NCI-H2196 (cell line): ENCODE data around the gene KCNAB2.

Experiments
- DNase-seq: peaks from one replicate; lab custom pipeline; 2025; ENCODE audit not compliant: unreplicated experiment; lab: John Stamatoyannopoulos, UW

Gene KCNAB2

DNA sequence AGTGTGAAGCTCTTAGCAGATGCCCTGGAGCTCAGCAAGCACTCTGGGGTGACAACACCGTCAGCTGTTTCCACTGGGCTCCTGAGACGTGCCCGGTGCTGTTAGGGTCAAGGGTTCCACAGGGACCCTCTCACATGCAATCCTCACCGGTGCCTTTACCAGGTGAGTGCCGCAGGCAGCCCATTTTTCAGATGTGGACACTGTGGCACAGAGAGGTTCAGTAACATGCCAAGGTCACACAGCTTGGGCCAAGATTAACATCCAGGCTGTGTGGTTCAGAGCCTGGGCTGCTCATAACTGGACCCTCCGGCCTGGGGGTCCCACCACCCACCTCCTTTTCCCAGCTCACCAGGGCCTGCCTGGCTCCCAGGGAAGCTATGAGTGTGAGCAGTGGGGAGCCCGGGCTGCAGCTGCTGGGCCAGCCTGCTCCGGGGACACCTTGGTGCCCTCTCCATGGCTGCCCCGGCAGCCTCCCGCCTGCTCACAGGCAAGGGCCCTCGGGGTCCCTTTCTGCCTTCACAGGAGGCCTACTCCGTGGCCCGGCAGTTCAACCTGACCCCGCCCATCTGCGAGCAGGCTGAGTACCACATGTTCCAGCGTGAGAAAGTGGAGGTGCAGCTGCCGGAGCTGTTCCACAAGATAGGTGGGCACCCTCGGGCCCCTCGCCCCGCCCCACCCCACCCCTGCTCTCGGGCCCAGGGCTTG lies 49.3 kb downstream of the KCNAB2 start:
- DNase-seq: no peak

DNA sequence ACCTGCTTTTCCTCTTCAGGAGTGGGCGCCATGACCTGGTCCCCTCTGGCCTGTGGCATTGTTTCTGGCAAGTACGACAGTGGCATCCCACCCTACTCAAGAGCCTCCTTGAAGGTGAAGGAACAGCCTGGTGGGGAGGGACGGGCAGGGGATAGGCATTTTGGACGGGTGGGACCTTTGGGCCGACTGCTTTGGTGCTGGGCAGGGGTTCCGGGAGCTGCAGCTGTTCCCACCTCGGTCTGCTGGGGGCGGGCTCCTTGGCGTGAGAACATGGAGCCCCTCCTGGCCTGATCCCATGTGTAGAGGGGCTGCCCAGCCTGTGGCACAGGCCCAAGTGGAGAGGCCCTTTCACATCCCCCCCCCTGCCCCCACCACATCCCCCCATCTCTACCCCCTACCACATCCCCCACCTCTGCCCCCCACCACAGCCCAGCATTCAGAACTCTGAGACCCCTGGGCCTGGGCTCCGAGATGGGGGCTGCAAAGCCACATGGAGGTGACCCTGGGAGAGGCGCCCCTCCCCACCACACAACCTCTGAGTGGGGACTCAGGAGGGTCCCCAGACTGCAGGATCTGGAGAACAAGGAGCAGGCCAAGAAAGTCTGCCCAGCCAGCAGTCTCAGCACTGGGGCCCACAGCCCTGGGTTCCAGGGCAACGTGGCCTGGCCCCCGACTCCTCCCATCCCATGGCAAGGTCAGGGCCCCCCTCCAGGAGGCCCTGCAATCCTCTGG lies 50.0 kb downstream of the KCNAB2 start:
- no peak for DNase-seq

DNA sequence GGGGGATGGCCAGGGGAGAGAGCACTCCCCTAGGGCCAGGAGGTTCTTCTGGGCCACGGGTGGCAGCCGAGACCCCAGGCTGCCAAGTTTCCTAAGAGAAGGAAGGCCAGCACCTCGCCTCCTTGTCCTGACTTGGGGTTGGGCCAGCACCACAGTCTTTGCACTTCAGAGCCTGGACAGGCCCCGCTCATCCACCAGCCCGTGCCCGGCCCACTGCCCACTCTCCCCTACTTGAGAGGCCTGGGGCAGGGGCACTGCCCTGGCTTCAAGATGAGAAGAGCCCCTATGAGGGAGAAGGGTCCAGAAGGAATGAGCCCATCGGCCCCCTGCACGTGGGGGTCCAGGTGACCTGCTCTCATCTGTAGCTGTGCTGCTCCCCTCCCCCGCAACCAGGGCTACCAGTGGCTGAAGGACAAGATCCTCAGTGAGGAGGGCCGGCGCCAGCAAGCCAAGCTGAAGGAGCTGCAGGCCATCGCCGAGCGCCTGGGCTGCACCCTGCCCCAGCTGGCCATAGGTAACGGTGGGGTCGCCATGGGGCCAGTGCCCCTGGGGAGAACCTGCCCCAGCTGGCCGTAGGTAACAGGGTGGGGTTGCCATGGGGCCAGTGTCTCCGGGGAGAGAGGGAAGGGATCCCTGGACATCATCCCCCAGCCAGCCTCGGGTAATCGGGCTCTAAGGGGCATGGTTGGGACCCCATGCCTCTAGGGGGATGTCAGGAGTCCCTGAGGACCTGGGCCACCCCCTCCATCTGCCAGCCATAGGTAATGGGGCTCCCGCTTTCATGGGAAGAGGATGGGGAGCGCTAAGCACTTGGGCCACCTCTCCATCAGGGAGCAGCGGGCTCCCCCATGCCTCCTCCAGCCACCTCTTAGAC lies 50.8 kb downstream of the KCNAB2 start:
- no peak for DNase-seq

DNA sequence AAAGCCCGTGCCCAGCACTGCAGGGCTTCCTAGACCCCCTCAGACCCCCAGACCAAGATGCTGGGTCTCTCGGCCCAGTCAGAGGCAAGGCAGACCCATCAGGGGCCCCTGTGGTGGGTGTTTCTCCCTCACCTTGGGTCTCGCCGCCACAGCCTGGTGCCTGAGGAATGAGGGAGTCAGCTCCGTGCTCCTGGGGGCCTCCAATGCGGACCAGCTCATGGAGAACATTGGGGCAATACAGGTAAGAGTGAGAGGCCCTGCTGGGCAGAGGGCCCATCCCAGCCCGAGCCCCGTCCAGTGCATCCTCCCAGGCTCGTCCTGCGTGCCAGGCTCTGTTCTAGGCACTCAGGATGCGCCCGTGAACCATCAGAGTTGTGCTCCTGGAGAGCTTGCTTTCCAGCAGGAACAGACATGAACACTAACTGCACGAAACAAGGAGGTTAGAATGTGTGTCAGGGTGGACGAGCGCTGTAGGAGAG lies 51.5 kb downstream of the KCNAB2 start:
- DNase-seq: no peak

DNA sequence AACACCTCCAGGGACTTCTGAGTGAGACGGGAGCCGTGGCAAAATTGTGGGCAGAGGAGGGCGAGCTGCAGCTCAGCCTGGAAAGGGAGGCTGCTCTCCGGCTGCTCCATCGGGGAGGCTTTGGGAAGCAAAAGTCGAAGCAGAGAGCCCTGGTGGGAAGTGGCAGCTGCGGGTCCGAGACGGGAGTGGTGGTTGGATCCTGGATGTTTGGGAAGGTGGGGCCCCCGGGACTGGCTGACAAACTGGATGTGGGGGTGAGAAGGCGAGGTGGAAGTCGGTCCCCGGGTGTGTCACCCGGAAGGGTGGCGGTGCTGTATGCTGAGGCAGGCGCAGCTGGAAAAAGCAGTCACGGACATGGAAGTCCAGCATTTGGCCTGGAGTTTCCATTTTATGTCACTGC lies 52.1 kb downstream of the KCNAB2 start:
- DNase-seq: no peak

DNA sequence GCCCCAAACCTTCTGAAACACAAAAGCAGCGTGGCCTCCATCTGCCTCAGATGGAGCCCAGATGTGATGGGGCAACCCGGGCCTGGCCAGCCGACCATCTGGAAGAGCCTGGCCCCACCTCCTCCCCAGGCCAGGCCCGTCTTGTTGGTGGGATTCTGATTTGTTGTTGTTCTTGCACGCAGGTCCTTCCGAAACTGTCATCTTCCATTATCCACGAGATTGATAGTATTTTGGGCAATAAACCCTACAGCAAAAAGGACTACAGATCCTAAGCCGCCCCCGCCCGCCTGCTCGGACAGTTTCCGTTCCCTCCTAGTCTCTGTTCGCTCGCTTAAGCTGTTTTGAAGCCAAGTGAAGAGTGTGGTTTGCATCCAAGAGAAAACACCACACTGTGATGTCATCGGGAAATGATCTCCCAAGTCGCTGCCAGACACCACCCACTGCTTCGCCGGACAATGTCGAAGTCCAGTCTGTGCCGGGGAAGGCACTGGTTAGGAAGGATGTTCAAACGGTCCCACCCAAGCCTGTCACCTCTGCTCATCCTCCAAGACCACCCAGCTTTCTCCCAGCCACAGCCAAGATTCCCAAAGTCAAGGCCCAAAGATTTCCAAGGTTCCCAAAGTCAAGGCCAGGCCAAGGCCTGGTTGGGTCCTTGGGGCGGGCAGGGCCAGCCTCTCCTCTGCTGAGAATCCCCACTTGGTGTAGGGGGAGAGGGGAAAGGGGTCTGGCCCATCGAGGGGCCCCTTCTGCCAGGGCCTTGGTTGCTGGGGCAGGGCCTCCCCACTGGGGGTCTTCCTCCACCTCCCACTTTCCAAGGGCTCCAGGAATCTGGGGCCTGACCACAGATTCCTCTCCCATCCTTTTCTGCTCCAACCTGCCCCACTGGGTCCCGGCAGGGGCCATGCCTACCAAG lies 52.9 kb downstream of the KCNAB2 start:
- no peak for DNase-seq

DNA sequence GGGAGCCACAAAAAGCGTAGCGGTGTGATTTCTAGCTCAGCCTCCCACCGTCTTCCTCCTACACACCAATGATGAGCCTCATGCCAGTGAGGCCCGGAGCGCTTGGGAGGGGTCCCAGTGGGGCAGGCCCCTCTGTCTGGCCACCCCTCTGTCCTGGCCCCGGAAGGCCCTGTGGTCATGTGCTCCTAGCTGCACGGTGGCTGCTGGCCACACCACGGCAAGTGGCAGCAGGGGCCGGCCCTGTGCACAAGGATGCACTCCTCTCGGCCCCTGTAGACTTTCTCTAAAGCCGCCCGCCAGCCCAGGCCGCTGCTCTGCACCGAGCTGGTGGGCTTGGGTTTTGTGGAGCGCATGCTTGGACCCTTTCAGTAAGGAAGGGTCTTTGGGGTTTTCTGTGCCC lies 53.6 kb downstream of the KCNAB2 start:
- DNase-seq: no peak

DNA sequence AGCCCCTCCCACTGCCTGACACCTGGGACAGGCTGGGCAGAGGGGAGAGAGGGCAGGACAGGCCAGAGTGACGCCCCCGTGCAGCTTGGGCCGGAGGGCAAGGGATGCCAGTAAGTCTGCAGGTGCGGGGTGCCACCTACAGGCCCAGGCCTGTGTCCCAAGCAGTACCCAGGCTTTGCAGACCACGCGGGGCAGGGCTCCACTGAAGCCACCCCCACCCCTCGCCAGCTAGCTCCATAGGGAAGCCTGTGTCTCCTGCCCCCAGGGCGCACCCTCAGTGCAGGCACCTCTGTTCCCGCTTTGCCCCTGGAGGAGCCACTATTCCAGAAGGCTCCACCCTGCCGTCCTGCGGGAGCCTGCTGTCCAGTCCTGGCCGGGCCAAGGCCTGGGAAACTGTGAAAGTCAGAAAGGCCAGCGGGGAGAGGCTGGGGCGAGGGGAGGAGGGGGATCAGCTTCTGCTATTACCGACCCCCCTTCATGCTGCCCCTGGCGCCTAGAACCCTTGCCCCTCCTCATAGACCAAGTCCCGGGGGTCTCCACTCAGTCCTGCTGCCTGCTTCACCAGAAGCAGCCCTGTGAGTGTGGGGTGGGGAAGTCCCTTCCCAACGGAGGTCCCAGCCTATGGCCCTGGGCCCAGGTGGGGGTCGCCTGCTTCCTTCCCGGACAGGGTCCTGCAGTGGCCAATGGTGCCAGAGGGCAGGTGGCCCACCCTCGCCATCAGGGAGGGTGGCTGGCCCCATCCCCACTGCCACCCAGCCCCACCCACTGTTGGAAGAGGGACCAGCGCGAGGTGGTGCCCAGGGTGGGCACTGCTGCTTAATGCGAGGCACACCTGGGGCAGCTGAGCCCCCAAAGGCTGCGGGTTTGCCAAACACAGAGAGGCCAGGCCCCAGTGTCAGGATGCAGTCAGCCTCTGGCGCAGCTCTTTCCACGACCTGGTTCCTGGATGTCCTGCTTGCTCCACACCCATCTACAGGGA lies 54.4 kb downstream of the KCNAB2 start:
- no peak for DNase-seq

DNA sequence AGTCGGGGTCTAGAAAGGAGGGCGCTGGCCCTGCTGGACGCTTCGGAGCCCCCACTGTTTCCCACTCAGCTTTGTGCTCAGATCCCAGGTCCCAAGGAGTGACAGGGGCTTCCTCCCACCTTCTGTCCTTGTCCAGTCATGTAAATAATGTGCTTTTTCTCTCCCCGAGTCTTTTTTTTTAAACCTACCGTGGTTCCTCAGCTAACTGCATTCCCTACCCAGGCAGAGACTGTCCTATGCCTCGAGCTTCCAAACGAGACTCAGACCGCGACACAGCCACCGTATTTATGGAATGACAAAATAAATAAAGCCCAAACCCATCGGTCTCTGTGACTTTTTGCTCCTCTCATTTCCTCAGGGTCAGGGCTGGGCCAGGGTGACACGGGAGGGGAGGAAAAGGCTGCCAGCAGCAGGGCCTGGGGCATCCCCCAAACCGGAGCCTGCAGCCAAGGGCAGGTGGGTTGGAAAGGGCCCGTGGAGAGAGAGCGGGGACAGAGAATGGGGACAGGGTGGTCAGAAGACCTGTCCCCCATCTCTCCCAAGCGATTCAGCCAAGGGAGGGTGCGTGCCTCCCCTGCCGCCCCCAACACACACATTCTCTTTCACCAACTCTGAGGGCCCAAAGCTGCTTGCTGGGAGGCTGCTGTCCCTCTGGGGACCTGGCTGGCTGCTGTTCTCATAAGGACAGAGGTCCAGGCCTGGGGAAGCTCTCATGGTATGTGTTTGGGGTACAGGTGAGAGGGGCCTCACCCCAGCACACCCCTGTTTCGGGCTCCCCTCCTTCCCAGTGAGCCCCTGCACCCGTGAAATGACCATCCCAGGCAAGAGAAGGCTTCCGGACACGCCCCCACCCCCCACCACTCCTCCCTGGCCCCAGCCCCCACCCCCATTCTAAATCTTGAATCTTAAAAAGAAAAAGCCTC lies 55.4 kb downstream of the KCNAB2 start:
- no peak for DNase-seq

DNA sequence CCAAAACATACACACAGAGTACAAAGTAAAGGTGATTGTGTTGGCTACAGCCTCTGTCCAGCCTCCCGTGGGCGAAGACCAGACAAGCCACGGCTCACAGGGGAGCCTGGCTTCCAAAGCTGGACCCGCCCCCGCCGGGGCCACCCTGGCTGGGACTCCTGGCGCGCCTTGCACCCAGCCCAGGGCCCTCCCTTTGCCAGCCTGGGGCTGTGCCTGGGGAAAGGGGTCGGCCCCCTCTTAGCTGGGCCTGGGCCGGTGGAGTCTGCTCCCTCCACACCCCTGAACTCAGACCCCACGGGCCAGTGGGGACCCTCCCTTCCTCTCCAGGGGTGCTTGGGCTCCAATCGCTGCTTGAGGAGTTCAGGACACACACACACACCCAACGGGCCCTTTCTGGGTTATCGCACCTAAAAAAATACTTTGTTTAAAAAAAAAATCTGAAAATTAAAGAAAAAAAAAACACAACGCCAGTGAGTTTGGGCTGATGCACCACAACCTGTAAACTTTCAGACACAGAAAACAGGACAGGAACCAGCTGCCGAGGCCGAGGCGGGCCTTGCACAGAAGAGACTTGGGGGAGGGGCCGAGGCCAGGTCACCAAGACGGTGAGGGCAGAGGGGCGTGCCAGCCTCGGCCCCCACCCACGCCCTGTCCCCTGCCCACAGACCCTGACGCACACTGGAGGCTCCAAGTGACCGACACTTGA lies 56.3 kb downstream of the KCNAB2 start:
- DNase-seq: no peak

DNA sequence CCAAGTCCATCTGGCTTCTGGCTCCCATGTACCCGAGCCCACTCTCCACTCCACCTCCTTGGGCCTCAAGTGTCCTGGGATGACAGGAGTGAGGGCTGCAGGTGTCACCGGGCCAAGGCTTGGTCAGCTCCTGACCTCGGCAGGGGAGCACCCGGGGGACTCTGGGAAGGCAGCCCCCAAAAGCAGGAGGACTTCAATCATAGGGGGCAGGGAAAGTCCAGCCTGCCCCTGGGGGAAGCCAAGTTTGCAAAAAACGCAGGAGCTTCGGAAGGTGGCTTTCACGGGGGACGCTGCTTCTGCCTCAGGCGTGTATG lies 56.8 kb downstream of the KCNAB2 start:
- no peak for DNase-seq

DNA sequence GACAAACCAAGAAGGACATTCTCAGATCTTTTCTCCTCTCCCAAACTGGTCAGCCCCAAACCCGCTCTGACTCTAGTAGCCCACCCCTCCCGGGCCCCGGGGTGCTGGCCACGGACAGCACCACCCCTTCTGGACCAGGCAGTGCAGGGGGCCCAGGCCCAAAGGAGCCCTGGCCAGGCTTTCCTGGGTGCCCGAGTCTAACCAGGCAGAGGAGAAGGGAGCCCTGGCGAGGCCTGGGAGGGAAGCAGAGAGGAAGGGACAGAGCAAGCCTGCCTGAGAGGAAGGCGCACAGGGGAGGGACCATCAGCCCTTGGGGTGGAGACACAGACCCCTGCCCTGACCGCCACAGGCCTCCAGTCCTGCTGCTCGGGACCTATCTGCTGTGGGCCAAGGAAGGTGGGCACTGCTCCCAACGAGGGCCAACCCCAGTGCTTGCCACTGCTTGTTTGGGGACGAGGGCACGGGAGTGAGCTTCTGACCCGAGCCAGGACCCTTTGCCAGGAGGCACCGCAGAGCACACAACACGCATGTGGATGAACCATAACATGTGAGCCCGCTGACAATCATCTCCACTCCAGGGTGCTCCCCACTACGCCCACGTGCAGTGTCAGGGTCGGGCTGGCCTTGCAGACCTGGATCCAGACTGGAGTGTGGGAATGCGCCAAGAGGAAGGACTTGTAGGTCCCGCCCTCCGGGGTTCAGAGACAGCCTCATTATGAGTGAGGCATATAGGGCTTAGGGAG lies 57.6 kb downstream of the KCNAB2 start:
- no peak for DNase-seq

DNA sequence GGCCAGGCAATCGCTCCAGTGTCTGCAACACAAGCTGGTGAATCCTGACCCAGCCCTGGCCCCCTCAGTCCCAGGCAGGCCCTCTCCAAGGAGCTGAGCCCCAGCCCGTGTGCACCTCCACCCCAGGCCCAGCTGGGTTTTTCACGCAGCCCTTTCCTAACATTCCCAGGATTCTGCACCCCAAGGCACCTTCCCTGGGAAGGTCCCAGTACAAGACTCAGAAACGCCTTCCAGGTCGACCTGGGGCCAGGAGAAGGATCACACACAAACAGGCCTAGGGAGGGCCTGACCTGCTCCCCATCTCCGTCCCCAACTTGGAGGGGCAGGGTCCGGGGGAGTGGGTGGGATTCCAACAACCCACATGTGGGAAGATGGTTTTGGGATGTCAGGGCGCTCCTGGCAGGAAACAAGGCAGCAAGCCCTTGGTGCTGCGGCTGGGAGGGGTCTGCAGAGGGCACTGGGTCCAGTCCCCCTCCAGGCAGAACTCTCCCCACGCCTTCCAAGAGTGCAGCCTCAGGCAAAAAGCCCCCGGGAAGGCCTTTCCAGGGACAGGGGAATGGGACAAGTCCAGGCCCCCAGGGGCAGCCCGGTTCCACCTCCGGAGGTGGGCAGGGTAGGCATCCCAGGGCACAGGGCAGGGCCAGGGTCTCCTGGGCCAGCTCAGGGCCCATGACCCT lies 58.3 kb downstream of the KCNAB2 start:
- DNase-seq: no peak

DNA sequence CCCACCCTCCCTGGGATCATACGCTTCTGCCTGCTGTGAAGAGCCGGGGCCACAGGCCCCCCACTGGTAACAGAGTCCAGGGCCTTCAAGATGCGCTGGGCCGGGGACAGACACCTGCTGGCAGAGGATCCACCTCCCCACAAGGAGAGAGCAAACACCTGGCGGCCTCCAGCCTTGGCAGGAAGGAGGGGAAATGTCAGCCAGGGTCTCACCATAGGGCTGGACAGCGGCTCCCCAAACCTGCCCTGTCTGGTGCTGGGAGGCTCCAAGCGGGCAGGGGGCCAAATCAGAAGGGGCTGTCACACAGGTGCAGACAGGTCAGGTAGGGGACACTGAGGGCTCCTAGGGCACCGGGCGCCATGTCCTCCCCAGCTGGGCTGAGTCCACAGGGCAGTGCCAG lies 58.9 kb downstream of the KCNAB2 start:
- no peak for DNase-seq

DNA sequence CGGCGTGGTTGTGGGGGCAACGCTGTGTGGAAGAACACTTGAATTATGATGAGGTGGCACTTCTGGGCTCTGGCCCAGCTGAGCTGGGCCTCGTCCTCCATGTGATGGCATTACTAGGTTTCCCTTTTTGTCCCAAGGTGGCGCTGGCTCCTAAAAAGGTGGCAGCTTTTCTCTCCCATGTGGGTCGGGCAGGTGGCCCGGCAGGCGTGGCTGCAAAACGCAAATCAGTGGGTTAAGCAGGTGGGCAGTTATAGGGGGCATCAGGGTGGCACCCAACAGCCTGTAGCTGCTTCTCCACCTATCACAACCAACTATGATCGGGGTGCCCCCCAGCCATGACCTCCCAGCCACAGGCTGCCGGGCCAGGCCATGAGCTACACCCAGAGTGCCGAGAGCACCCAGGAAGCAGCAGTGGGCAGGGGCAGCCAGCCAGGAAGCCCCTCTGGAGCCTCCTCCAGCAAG lies 59.6 kb downstream of the KCNAB2 start:
- no peak for DNase-seq

DNA sequence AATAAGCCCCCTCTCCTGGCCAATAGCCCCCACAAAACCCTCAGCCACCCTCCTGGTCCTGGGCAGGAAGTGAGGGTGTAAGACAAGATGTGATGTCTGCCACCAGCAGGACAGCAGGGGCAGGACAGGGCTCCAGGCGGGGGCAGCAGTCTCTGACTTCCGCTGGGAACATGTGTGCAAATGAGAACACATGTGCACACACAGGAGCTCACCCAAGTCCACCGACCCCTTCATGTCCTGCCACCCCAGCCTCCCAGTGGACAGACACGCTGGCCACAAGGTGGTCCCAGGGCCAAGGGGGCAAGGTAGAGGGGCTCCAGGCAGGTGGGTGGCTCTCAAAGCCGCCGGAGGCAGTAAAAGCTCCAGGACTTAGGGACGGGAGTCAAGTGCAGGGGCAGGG lies 60.1 kb downstream of the KCNAB2 start:
- DNase-seq: no peak

DNA sequence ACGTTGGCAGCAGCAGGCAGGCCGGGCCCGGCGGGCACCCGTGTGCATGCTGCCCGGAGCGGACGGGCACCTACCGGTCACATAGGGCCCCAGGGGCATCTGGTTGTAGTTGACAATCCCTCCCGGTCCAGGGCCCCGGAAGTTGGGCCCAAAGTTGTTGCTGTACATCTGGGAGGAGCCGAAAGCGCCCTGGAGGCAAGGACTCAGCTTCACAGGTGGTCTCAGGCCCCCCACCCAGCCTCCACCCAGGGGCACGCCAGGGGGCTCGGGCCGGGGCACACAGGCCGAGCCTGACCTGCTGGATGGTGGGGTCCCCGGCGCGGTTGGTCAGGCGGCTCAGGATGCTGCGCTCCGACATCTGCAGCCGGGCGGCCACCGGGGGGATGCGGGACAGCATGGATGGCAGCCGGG lies 60.6 kb downstream of the KCNAB2 start:
- DNase-seq: no peak
